Stimulated activated CD8-positive, alpha-beta memory T cell treated with anti-CD3 and anti-CD28 coated beads, Interleukin-7, amount 100 ng/mL, for 48 hours (primary cell): ENCODE measurements around the gene SLC18B1.
"Not testable (repeated sequence)": the region's sequence is repeated elsewhere in the genome, so short reads cannot be mapped to it uniquely, and the experiment has no call there.

ENCODE experiments used
- DNase-seq, 2 donors: peaks; one replicate each; pipeline ENCODE4 v3.0.0-alpha.2; 2020; ENCODE audit warnings: low read depth in 1 of 2; ENCODE audit errors: extremely low read depth in 1 of 2

SLC18B1 gene

DNA sequence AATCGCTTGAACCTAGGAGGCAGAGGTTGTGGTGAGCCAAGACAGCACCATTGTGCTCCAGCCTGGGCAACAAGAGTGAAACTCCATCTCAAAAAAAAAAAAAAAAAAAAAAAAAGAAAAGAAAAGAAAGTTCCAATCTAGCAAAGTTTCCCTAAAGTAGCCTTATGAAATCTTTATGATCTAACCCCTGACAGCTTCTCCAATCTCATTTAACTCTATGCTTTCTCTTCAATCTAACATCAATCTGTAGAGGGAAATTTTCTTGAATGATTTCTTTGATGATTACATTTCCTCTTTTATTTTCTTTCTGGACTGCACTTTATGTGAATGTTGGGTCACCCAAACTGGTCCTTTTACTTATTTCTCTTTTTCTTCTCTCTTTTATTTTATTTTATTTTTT, 2.2 kb upstream of the SLC18B1 start:
- DNase-seq, result no peak

- peak in 1 of 2 donors; percentile 55 for DNase-seq
Measured at GRCh38 chr6:132798869-132799538, 567 bp upstream of the SLC18B1 start.

DNA sequence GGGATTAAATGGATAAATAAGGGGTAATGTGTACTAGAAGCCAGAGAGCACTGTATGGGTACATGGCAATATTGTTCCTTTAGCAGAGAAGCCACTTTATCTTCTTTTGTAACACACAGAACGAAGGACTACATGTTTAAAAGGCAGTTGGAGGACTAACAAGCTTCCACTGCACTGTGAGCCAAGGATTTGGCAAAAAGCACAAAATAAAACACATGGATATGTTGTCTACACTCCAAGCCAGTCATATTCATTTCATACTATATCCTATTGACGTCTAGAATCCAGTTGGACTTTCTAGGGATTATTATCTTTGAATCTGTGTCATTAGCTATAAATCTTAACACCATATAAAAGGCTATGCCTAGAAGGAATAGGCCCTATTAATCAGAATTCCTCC, 3.0 kb downstream of the SLC18B1 start:
- DNase-seq, result no peak

DNA sequence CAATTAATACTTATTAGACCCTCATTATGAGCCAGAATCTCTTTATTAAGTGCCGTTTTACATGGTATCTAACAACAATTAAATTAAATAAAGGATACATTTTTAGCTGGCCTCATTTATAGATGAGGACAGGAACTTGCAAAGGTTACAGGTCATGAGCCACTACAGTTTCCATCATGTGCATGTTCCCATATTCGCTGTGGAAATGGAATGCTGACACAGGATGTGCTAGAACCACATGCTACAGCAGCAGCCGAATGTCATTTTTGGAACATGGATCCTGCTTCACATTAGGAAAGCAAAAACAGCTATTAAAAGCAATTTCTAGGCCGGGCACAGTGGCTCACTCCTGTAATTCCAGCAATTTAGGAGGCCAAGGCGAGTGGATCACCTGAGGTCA, 5.9 kb downstream of the SLC18B1 start:
- no peak for DNase-seq

DNA sequence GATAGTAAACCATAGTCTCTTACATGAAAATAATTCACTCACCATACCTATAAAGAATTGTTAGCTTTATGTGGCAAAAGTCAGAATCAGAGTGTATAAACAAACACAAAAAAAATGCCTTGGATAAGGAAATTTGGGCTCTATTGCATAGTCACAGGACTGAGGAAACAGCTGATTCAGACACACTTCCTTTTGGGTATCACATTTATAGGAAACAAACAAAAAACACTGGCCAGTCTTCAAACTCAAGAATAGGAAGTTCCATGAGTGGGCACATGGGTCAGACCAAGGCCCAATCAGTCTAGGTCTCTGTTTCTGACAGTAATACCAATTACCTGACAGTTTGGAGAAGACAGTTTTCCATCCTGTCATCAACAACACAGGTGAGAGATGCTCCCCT, 8.0 kb downstream of the SLC18B1 start:
- DNase-seq, result no peak

DNA sequence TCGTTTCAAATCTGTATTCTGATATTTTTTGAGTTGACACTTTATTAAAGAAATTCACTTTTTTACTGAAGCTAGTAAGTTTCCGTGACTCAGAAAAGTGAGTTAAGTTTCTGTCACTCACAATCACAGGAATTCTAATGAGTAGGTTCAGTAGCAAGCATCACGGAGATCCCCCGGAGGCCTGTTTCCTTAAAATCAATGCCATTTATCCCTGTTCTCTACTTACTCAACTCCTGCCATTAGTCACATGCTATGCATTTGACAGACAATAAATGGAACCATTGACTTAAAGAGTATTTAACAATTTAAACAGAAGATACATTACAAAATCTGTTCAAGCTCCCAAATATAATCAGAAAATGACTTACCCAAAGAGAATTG, 9.1 kb downstream of the SLC18B1 start:
- no peak for DNase-seq

GRCh38 chr6:132788658-132789395, 9.6 kb downstream of the SLC18B1 start:
- no peak for DNase-seq

GRCh38 chr6:132785936-132786335, 12.5 kb downstream of the SLC18B1 start:
- DNase-seq, result no peak

- DNase-seq, result no peak
Measured at GRCh38 chr6:132780770-132781371, 17.6 kb downstream of the SLC18B1 start.

- DNase-seq, result not testable (repeated sequence)
Measured at GRCh38 chr6:132777881-132778280, 20.6 kb downstream of the SLC18B1 start.

- peak in 1 of 2 donors; percentile 11 for DNase-seq
Measured at GRCh38 chr6:132768051-132768517, 30.4 kb downstream of the SLC18B1 start.

- DNase-seq, result no peak
Measured at GRCh38 chr6:132765560-132765959, 32.9 kb downstream of the SLC18B1 start.

DNA sequence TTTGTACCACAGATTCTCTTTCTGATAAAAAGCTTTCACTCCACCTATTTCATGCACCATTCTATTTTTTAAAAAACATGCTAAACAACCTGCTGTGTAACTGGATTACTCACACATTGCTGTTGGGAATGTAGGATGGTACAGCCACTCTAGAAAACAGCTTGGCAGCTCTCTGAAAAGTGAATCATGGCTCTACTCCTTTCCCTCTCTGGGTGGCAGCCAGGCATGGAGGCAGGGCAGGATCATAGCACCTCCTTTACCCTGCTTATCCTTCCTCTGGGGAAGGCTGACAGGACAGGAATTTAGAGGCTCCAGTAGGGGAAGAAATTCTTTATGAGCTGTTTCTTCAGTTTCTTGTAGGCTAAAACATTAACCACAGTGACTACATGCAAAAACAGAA, 34.1 kb downstream of the SLC18B1 start:
- DNase-seq, result no peak

GRCh38 chr6:132763269-132763668, 35.2 kb downstream of the SLC18B1 start:
- peak; percentile 6 to 10 for DNase-seq

DNA sequence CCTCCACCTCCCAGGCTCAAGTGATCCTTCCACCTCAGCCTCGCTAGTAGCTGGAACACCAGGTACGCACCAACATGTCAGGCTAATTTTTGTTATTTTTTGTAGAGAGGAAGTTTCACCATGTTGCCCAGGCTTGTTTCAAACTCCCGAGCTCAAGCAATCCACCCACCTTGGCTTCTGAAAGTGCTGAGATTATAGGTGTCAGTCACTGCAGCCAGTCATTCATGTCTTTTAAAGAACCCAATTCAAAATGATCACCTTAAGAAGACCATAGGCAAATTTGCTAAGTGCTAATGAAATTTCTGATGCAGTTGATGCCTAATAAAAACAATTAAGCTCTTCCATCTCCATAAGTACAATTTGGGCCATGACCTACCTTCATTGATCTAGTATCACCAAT, 38.2 kb downstream of the SLC18B1 start:
- DNase-seq, result no peak

GRCh38 chr6:132758689-132759088, 39.7 kb downstream of the SLC18B1 start:
- no peak for DNase-seq

DNA sequence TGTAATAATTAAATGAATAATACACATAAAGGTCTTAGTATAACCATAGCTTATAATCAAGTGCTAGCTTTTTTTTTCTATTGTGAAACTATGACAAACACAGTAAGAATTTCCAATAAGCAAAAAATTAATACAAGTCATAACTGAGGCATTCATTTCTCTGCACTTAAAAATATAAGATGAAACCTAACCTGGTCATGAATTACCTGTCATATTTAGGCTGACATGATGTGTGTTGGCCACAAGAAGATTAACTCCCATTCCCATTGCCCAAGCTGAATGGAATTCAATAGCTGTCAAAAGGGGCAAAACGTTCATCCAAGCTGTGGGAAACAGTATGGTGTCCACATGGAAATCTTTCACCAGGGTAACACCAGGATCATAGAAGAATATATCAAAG, 46.2 kb downstream of the SLC18B1 start:
- no peak for DNase-seq

DNA sequence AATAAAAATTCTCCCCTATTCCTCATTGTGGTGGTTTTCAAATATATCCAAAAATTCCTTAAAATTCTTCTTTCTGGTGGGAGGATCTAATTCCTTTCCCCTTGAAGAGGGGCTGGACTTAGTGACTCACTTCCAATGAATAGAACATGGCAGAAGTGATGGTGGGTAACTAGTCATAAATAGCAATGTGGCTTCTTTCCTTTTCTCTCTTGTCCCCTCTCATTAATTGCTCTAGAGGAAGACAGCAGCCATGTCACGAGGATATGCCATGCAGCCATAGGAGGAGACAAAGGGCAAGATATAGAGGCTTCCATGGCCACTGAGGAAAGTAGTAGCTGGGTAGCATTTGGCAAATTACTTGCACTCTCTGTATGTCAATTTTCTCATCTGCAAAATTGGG, 46.6 kb downstream of the SLC18B1 start:
- no peak for DNase-seq

DNA sequence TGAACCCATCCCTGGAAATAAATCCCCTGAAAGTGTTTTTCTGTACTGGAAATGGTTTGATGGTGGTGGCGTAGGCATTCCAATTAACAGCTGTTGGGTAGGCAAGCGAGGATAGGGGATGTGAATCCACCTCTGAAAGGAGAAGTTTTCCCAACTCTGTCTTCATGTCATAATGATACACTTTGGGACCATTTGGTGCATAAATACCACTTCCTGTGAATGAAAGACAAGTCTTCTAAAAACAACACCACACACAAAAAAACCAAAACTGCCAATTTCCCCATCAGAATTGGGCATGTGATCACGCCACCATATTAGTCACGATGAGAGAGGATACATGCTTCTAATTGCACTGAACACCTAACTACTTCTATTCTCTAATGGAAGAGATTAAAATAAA, 47.1 kb downstream of the SLC18B1 start:
- no peak for DNase-seq

DNA sequence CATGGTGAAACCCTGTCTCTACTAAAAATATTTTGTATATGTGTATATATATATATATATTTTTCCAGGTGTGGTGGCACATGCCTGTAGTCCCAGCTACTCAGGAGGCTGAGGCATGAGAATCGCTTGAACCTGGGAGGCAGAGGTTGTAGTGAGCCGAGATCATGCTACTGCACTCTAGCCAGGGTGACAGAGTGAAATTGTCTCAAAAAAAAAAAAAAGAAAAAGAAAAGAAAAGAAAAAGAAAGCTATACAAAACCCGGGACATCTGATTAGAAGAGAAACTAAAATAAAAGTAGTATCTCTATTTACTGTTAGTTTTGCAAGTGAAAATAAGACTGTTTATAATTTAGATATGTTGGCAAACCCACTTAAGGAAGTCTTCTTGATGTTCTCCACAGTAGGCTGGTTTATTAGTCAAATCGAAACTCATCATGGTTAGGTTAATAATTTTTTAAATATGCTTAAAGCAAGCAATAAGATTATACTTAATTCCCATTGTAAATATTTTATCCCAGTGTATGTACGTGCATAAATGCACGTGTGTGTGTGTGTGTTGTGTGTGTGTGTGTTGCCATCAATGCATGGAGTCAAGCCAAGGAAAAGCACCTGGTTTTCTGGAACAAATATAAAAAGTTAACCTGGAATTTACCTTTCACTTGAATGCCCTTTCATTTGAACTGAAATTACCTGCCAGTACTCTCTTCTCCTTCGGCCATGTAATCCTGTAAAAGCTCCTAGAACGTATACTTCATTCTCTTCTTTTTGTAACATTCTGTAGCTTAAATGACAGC, 47.8 kb downstream of the SLC18B1 start:
- no peak for DNase-seq

DNA sequence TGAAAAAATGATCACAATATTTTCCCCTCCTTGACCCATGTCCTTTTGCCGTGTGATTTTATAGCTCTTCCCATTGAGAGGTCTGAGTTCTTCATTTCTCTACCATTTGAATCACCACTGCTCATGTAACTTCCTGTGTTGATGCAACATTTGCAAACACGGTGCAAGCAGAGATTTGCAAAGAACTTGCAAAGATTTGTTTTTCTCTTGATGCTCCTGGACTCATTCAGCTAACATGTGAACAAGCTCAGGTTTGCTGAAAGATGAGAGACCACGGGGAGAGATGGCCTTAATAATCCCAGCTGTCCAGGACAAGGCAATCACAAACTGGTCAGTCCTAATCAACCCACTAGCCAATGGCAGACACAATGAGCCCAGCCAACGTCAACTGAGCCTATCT, 49.3 kb downstream of the SLC18B1 start:
- no peak for DNase-seq
